GM21447 (cell line): Measurements from ENCODE around the gene CTSL.

ENCODE experiments used
- ATAC-seq: cut with Tn5 transposase; IDR thresholded peaks from one replicate; pipeline ENCODE4 v1.9.1; 2021; ENCODE audit not compliant: unreplicated experiment

The CTSL gene

DNA sequence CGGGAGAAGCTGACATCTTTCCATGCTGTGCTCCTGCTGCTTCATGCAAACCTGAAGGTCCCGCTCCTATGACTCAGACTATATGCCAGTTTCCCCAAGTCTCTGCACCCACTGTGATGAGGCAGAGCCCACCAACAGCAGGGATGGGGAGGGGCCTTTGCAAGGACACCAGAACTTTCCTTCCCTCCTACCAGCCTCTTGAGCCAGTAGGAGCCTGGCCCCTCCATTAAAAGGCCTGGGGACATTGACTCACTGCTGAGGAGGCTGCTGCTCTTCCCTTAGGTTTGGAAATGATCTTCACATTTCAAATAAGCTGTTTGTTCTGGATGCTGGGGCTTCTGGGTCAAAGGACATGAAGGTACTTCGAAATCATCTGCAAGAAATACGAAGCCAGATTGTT is 26.1 kb upstream of the CTSL start:
- no peak for ATAC-seq

- ATAC-seq: no peak
Measured at GRCh38 chr9:87701491-87701890, 24.4 kb upstream of the CTSL start.

DNA sequence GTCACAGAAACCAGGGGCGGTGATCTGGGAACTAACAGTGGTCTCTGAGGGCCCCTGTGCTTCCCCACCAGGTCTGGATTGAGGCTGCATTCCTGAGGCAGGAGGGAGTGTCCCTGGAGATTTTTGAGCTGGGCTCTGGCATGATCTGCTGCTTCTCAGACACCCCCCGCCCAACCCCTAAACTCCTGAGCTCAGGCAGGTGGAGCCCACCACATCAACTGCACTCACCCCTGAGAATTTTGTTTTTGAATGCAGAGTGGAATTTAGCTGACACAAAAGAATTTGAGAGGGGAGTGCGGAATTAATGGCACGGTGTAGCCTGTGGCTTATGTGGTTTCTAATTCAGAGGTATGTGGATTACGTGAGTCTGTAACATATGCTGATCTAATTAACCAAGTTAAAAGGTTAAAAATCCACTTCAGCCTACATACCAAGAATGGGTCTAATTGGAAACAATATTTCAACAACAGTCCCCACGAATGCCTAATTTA is 23.9 kb upstream of the CTSL start:
- ATAC-seq: no peak

DNA sequence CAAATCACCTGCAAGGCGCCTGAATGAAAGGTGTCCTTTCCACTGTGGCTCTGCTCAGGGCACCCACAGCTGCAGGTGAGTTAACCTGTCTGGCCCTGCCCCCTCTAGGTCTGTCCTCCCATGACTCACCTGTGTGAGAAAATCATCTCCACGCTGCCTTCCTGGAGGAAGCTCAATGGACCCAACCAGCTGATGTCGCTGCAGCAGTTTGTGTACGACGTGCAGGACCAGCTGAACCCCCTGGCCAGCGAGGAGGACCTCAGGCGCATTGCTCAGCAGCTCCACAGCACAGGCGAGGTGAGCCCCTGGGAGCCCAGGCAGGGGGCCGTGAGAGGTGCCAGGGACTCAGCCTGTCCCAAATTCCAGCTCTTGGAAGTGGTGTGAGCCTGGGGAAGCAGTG is 23.0 kb upstream of the CTSL start:
- no peak for ATAC-seq

GRCh38 chr9:87703636-87704276 is 22.2 kb upstream of the CTSL start:
- no peak for ATAC-seq

- no peak for ATAC-seq
Measured at GRCh38 chr9:87704342-87704741, 21.6 kb upstream of the CTSL start.

GRCh38 chr9:87706066-87706739 is 19.7 kb upstream of the CTSL start:
- no peak for ATAC-seq

DNA sequence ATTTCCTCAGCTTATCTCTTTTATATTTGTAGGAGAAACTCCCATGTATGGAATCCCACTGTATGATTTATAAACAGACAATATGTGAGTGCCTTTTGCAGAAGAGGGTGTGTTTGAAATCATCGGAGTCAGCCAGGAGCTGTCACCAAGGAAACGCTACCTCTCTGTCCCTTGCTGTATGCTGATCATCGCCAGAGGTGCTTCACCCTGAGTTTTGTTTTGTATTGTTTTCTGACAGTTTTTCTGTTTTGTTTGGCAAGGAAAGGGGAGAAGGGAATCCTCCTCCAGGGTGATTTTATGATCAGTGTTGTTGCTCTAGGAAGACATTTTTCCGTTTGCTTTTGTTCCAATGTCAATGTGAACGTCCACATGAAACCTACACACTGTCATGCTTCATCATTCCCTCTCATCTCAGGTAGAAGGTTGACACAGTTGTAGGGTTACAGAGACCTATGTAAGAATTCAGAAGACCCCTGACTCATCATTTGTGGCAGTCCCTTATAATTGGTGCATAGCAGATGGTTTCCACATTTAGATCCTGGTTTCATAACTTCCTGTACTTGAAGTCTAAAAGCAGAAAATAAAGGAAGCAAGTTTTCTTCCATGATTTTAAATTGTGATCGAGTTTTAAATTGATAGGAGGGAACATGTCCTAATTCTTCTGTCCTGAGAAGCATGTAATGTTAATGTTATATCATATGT is 18.0 kb upstream of the CTSL start:
- no peak for ATAC-seq

DNA sequence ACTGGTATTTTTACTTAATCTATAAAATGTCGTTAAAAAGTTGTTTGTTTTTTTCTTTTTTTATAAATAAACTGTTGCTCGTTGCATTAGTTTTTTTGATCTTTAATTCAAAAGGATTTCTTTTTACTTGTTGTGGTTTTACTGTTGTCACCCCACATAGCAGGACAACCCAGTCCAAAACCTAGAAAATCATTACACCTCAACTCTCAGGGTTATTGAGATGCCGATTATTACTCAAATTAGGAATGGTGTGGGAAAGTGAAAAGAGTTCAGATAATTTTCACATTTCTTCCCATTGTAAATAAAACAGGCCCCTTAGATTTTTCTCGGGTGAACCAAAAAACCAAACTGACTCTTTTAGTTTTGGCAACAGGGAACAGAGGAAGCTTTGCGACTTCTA is 17.4 kb upstream of the CTSL start:
- no peak for ATAC-seq

DNA sequence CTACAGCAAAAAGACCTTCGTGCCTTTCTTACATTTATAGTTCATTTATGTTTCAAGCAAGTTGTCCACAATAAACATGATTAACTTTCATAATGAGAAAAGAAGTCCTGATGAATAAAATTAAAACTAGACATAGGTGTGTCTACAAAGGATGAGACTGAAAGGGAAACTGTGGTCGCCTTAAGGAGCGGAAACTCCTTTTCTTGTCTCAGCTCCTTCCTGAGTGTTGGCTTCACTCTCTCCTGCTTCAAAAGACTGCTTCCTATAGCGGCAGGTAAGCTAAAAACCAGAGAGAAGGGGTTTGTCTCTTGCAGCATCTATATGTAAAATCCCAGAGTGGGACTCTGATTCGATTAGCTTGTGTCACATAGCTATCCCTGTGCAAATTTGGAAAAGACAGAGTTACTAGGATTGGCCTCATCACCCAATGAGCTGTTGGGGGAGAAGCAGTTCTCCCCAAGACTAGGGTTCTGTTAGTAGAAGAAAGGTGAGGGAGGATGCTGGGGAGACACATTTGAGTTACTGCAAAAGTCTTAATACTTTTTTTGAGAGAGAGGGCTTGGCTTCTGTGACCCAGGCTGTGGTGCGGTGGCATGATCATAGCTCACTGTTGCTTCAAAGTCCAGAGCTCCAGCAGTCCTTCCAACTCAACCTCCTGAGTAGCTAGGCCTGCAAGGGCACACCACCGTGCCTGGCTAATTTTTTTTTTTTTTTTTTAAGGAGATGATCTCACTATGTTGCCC is 16.8 kb upstream of the CTSL start:
- no peak for ATAC-seq

- ATAC-seq: no peak
Measured at GRCh38 chr9:87710443-87710842, 15.5 kb upstream of the CTSL start.

- no peak for ATAC-seq
Measured at GRCh38 chr9:87711857-87712800, 13.8 kb upstream of the CTSL start.

- no peak for ATAC-seq
Measured at GRCh38 chr9:87712801-87713277, 13.1 kb upstream of the CTSL start.

DNA sequence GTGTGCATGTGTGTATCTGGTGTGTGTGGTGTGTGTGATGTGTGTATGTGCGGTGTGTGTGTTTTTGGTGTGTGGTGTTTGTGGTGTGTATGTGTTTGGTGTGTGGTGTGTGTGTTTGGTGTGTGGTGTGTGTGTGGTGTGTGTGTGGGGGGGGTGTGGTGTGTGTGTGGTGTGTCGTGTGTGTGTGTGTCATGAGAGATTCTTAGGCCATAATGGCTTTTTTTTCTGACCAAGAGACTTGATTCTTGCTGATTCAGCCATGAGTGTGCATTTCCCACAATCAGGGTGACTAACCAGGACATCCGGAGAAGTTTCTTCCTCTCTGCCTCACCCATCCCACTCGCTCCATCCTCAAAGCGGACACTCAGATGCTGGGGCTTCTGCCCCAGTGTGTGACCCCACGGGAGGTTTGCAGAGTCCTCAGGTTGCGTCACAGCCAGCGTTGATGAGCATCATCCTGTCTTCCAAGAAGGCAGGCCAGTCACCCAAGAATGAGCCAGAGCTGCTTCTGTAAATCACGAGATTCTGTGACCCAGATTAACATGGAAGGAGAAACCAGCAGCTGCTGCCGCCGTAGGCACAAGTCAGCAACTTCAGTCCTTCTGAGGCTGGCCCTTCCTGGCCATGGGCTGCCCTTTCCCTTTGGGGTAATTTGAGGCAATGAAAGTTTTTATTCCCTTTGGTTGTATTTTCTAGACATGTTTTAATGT is 12.5 kb upstream of the CTSL start:
- no peak for ATAC-seq

DNA sequence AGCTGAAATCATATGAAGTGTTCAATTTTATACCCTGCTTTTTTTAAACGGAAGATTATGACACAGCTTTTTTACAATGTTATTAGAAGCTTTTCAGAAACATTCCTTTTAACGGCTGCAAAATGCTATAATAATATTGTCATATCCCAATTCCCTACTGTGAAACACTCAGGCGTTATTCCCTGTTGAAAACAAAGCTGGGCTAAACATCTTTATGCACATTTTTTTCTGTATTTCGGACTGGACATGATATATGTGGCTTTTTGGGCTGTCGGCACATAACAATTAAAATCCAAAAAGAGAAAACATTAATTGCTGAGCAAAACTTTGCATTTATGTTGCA is 12.0 kb upstream of the CTSL start:
- ATAC-seq: no peak

DNA sequence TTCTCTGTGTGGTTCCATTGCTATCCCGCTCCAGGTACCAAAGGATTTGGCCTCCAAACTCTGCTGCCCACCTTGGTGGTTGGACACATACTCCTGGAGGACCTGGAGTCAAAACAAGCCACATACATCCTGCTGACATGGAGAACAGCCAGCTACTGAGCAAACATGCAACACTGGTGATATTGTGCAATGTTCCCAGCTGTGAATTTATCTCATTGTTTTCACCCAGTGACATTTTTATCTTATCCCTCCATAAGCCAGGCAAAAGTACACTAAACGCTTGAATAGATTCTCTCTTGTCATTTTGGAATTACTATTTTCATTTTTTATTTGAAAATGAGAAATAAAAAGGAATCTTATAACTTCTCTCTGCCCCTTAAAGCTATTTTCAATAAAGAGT is 11.1 kb upstream of the CTSL start:
- ATAC-seq: no peak

DNA sequence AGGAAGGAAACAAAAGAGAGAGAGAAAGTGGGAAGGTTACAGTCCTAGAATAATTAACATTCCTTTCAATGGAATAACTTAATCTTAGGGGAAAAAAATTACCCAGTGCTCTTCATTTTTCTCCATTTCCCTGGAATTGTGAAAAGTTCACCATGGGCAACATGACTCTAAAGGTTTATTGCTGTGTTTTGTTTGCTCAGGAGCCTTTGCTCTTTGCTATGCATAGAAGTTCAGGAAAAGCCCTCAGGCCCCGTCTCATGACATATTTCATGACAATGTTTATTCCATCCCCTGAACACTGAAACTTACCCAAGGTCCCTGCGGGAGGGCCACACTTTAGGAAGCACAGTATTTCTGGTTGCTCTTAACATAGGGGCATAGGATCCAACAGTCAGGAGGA is 9.8 kb upstream of the CTSL start:
- ATAC-seq: no peak

- ATAC-seq: no peak
Measured at GRCh38 chr9:87717456-87717855, 8.5 kb upstream of the CTSL start.

GRCh38 chr9:87718231-87718630 is 7.7 kb upstream of the CTSL start:
- ATAC-seq: no peak
